K562 (cell line): ENCODE data around the gene GJA8. TPM values are rescaled to one million over a fixed set of nuclear protein-coding genes. Genes with fewer than 3 reads are reported as not detected.
A peak's percentile ranks its signal among the peaks of the same experiment; 100 is the strongest.
"Not testable (repeated sequence)": the region's sequence is repeated elsewhere in the genome, so short reads cannot be mapped to it uniquely, and the experiment has no call there.

Source experiments
- ATAC-seq: fragments of 200-7000 bp; cut with Tn5 transposase; 3 replicates; pipeline ENCODE4 v1.9.1; 2020; ENCODE audit warnings: moderate library complexity
- BruUV-seq: library from RNA; stranded (reverse); fragments of 400-500 nt; replicated peaks from 2 replicates; lab custom pipeline; 2021; lab: Mats Ljungman, UMichigan
- CTCF ChIA-PET: fragments of 300-600 bp; formaldehyde crosslinking; extraction: SDS; loops from one replicate; lab custom pipeline; 2021; ENCODE audit warnings: low intra/inter-chr PET ratio; lab: Yijun Ruan, JAX
- POLR2A ChIA-PET: fragments of 300-600, 350-650 bp; sonication (Branson Sonifier 250); formaldehyde crosslinking; extraction: SDS; loops from one replicate; lab custom pipeline; 2021; ENCODE audit warnings: antibody characterized with exemption, inconsistent platforms; lab: Yijun Ruan, JAX
- DNase-seq, 4 experiments: peaks; one replicate each; pipeline versions ENCODE4 v3.0.0 to v3.0.0-alpha.2; 2011 to 2018; ENCODE audit warnings: low spot score in 3 of 4, mixed read lengths in 3 of 4; ENCODE audit errors: extremely low read depth in 1 of 4
- FAIRE-seq: peaks from 2 replicates; lab custom pipeline; 2011; peaks lifted over from hg19 to GRCh38; lab: Jason Lieb, UNC
- H2AFZ ChIP-seq: 2 replicates; pipeline ENCODE4 v1.6.0; 2011; ENCODE audit warnings: low read depth, low read length, control low read depth, inconsistent platforms
- H3K27ac ChIP-seq: fragments of 200-600 bp; 3 replicates; pipeline ENCODE4 v1.8.0; 2011; ENCODE audit warnings: low read depth, mild to moderate bottlenecking, control low read depth, inconsistent platforms, low read length, moderate library complexity, mixed read lengths; ENCODE audit errors: extremely low read depth
- H3K27me3 ChIP-seq, 2 experiments: fragments of 300-600 bp in 1 of 2; 2 replicates in 1 of 2; 3 replicates in 1 of 2; pipeline versions ENCODE4 v1.6.0 to v1.8.0; 2011; ENCODE audit warnings: inconsistent platforms in 2 of 2, low read length in 2 of 2, mild to moderate bottlenecking in 1 of 2, mixed read lengths in 1 of 2, moderate library complexity in 1 of 2; ENCODE audit not compliant: control insufficient read depth in 2 of 2, insufficient read depth in 2 of 2
- H3K36me3 ChIP-seq: fragments of 300-600 bp; 3 replicates; pipeline ENCODE4 v1.8.0; 2011; ENCODE audit warnings: mild to moderate bottlenecking, low read length, inconsistent platforms; ENCODE audit not compliant: control insufficient read depth, insufficient read depth
- H3K4me1 ChIP-seq, 2 experiments: fragments of 200-600 bp in 1 of 2; replicated peaks in 1 of 2; 2 replicates in 1 of 2; 3 replicates in 1 of 2; pipeline versions ENCODE4 v1.5.1 to v1.8.0; 2011; ENCODE audit warnings: inconsistent platforms in 2 of 2, low read length in 2 of 2, mild to moderate bottlenecking in 1 of 2, mixed read lengths in 1 of 2, moderate library complexity in 1 of 2; ENCODE audit not compliant: control insufficient read depth in 2 of 2, insufficient read depth in 2 of 2
- H3K4me2 ChIP-seq: 2 replicates; pipeline ENCODE4 v1.6.1; 2011; ENCODE audit warnings: low read length, control low read depth, inconsistent platforms, mixed read lengths; ENCODE audit not compliant: insufficient read depth
- H3K4me3 ChIP-seq: fragments of 200-600 bp; sonication (generic), shearing (Covaris generic); 2 replicates; pipeline ENCODE4 v1.5.1; 2016; ENCODE audit warnings: control low read depth, inconsistent platforms
- H3K79me2 ChIP-seq: fragments of 200-600 bp; 3 replicates; pipeline ENCODE4 v1.8.0; 2011; ENCODE audit warnings: low read length, inconsistent platforms; ENCODE audit not compliant: control insufficient read depth, insufficient read depth
- H3K9ac ChIP-seq, 2 experiments: 2 replicates each; pipeline versions ENCODE4 v1.6.0 to v1.6.1; 2011; ENCODE audit warnings: low read depth in 2 of 2, low read length in 2 of 2, control low read depth in 1 of 2, inconsistent platforms in 1 of 2, mild to moderate bottlenecking in 1 of 2, mixed read lengths in 1 of 2; ENCODE audit not compliant: insufficient read depth in 1 of 2
- H3K9me1 ChIP-seq: one replicate; pipeline ENCODE4 v1.6.0; 2011; ENCODE audit warnings: inconsistent platforms, mild to moderate bottlenecking, low read length, moderate library complexity; ENCODE audit not compliant: control insufficient read depth, insufficient read depth
- H3K9me3 ChIP-seq: replicated peaks from 2 replicates; pipeline ENCODE4 v1.5.1; 2011; ENCODE audit warnings: low read depth, low read length, inconsistent platforms; ENCODE audit not compliant: control insufficient read depth, insufficient read depth
- H4K20me1 ChIP-seq: replicated peaks from 2 replicates; pipeline ENCODE4 v1.6.1; 2011; ENCODE audit warnings: low read length, inconsistent platforms, mixed read lengths; ENCODE audit not compliant: control insufficient read depth, insufficient read depth
- CREB1 ChIP-seq, 2 experiments: sonication (generic) in 1 of 2; formaldehyde crosslinking in 1 of 2; IDR thresholded peaks; 2 replicates each; pipeline versions ENCODE4 v1.6.1 to v1.8.0; 2012 to 2022; ENCODE audit warnings: inconsistent platforms in 1 of 2, mild to moderate bottlenecking in 1 of 2, missing genetic modification reagents in 1 of 2, moderate library complexity in 1 of 2
- CXXC5 ChIP-seq: fragments of 250-450 bp; sonication (Bioruptor Pico); IDR thresholded peaks from 2 replicates; pipeline ENCODE4 v1.8.0; 2022; ENCODE audit warnings: inconsistent platforms, mild to moderate bottlenecking, moderate library complexity
- ETV1 ChIP-seq: fragments of 450-650 bp; conservative IDR thresholded peaks from 2 replicates; pipeline ENCODE4 v1.6.1; 2016; ENCODE audit warnings: missing genetic modification characterization, control low read depth, low read depth, missing compliant biosample characterization
- FOXJ3 ChIP-seq: sonication (generic); formaldehyde crosslinking; IDR thresholded peaks from 2 replicates; pipeline ENCODE4 v1.4.0; 2020; ENCODE audit warnings: mild to moderate bottlenecking, missing genetic modification reagents
- FOXK2 ChIP-seq, 2 experiments: fragments of 450-650 bp; IDR thresholded peaks in 1 of 2; conservative IDR thresholded peaks in 1 of 2; 2 replicates each; pipeline ENCODE4 v1.6.1; 2016; ENCODE audit warnings: low read depth in 2 of 2, mild to moderate bottlenecking in 1 of 2
- GTF2A2 ChIP-seq: IDR thresholded peaks from 2 replicates; pipeline ENCODE4 v1.6.1; 2016; ENCODE audit warnings: mild to moderate bottlenecking, missing genetic modification characterization, missing compliant biosample characterization
- HDAC3 ChIP-seq: fragments of 450-650 bp; IDR thresholded peaks from 2 replicates; pipeline ENCODE4 v1.6.1; 2018; ENCODE audit warnings: borderline replicate concordance, mild to moderate bottlenecking, moderate library complexity; ENCODE audit not compliant: partially characterized antibody
- NFYB ChIP-seq: IDR thresholded peaks from 2 replicates; pipeline ENCODE4 v1.6.1; 2011; ENCODE audit warnings: mild to moderate bottlenecking, moderate library complexity; ENCODE audit not compliant: insufficient read length; ENCODE audit errors: extremely low read depth
- RBFOX2 ChIP-seq: fragments of 200-400 bp; formaldehyde crosslinking; IDR thresholded peaks from 2 replicates; pipeline ENCODE4 v1.6.1; 2017; ENCODE audit warnings: low read depth, mild to moderate bottlenecking, low read length, moderate library complexity
- RBM25 ChIP-seq: fragments of 200-400 bp; formaldehyde crosslinking; IDR thresholded peaks from 2 replicates; pipeline ENCODE4 v1.6.1; 2018; ENCODE audit warnings: low read length, low read depth, moderate library complexity; ENCODE audit not compliant: severe bottlenecking
- USF2 ChIP-seq: sonication (generic); formaldehyde crosslinking; IDR thresholded peaks from 2 replicates; pipeline ENCODE4 v1.5.0; 2020; ENCODE audit warnings: missing genetic modification reagents
- ZNF146 ChIP-seq: IDR thresholded peaks from one replicate; pipeline ENCODE4 v1.6.1; 2018; ENCODE audit warnings: missing compliant biosample characterization; ENCODE audit not compliant: unreplicated experiment
- ZNF507 ChIP-seq: conservative IDR thresholded peaks from 2 replicates; pipeline ENCODE4 v1.6.1; 2017; ENCODE audit warnings: missing genetic modification characterization, missing compliant biosample characterization
- WGBS: fragments of 100-300 bp; shearing (Covaris generic); methylation state at CpG from one replicate; pipeline ENCODE4 v1.1.6; 2016; ENCODE audit warnings: low coverage, mixed read lengths; ENCODE audit not compliant: insufficient coverage; ENCODE audit errors: missing lambda C conversion rate; 5-methylcytosine and 5-hydroxymethylcytosine counted together
- in situ Hi-C: fragments of 300-500 bp; cut with MboI; formaldehyde crosslinking; loops from 4 replicates; pipeline ENCODE4 v1.15.0; 2018; ENCODE audit warnings: inconsistent platforms, mixed read lengths
- intact Hi-C: fragments of 100-400 bp; cut with micrococcal nuclease; formaldehyde crosslinking; loops from 2 replicates; pipeline ENCODE4 v1.14.2; 2022
- polyA plus RNA-seq, 8 experiments: library from polyadenylated mRNA; depleted of rRNA in 4 of 8; stranded (reverse) in 5 of 8; unstranded in 3 of 8; fragments of >200 nt; fragmentation: Nextera tagmentation in 2 of 8; fragmentation: Illumina TruSeq in 1 of 8; extraction: Ambion mirVana in 2 of 8; extraction: Trizol in 1 of 8; gene quantifications; 2 replicates each; pipeline versions ENCODE4 v1.2.1 to v1.2.3, GENCODE V29; 2011 to 2014; ENCODE audit warnings: inconsistent platforms in 1 of 8, missing spikeins in 1 of 8
- total RNA-seq, 7 experiments: library from RNA; depleted of rRNA in 6 of 7; stranded (reverse); fragments of >200 nt in 6 of 7; fragmentation: Illumina TruSeq in 2 of 7; extraction: Trizol in 2 of 7; gene quantifications; 2 replicates each; pipeline versions ENCODE4 v1.2.1 to v1.2.3, GENCODE V29; 2011 to 2021; ENCODE audit warnings: low replicate concordance in 1 of 7

Gene GJA8
- total and polyA plus RNA-seq, 9 of the 15 experiments (the other 6 are each of a cell fraction or from before 2014, with no cell fraction given) = not detected

GRCh38 chr1:147867204-147867603, 35.4 kb upstream of the GJA8 start:
- intact Hi-C loops, H3K27ac ChIP-seq, in situ Hi-C loops, H3K4me3 ChIP-seq, DNase-seq, H3K9me1 ChIP-seq, POLR2A ChIA-PET, H4K20me1 ChIP-seq, H3K9ac ChIP-seq, H3K4me2 ChIP-seq, FAIRE-seq, H3K79me2 ChIP-seq, H3K27me3 ChIP-seq, H3K4me1 ChIP-seq, H2AFZ ChIP-seq, ATAC-seq, H3K9me3 ChIP-seq, H3K36me3 ChIP-seq, CTCF ChIA-PET, BruUV-seq: not testable (repeated sequence)
- TF ChIP-seq RBM25 = peak; percentile 20
- TF ChIP-seq ZNF146 (CRISPR knock-in tag) = peak; percentile 88
- WGBS = 0% methylated on average over 4 of the region's 4 CpGs

- Histone ChIP-seq H3K27ac (no peak overlapping the region), H3K36me3 (no peaks in the 10 kb centered on the region), H3K4me1 (no peaks in the 10 kb centered on the region), H3K9ac (no peak overlapping the region), H3K4me3 (no peak overlapping the region), H2AFZ (no peak overlapping the region), H3K4me2 (no peak overlapping the region), H3K79me2 (no peaks in the 10 kb centered on the region), H3K9me3 (no peaks in the 10 kb centered on the region), H3K27me3 (no peaks in the 10 kb centered on the region), H4K20me1 (no peaks in the 10 kb centered on the region), H3K9me1 (no peaks in the 10 kb centered on the region)
- no peak for ATAC-seq
- in situ Hi-C loops = no loop called here
- BruUV-seq = no TSS peak
- FAIRE-seq = no peak
- POLR2A ChIA-PET = no interaction called here
- WGBS = 2% methylated on average over 4 of the region's 4 CpGs
- intact Hi-C loops = no loop called here
- DNase-seq = no peak
- CTCF ChIA-PET = no interaction called here
- TF ChIP-seq NFYB = no peak
- no peak for TF ChIP-seq HDAC3
- no peak for TF ChIP-seq ZNF507 (tag)
- TF ChIP-seq ETV1 = no peak
- no peak for TF ChIP-seq RBFOX2
- TF ChIP-seq USF2 = no peak
- no peak for TF ChIP-seq FOXK2 (conservative IDR thresholded peaks at IDR 0.05 in 1 of 2, IDR thresholded peaks at IDR 0.05 in 1 of 2; ENCODE audit: low read depth in 2 of 2)
- no peak for TF ChIP-seq CREB1 (IDR thresholded peaks at IDR 0.05)
- TF ChIP-seq CREB1 (CRISPR knock-in tag; IDR thresholded peaks at IDR 0.05) = no peak
- TF ChIP-seq GTF2A2 (tag) = no peak
- no peak for TF ChIP-seq FOXJ3 (CRISPR knock-in tag)
- no peak for TF ChIP-seq CXXC5 (CRISPR knock-in tag)
Measured at GRCh38 chr1:147878022-147878421, 24.6 kb upstream of the GJA8 start.
